H7 (cell line): ENCODE measurements around the gene C16orf74. TPM values are rescaled to one million over a fixed set of nuclear protein-coding genes. Genes with fewer than 3 reads are reported as not detected.
A peak's percentile ranks its signal among the peaks of the same experiment; 100 is the strongest.

Experiments used
- DNase-seq: peaks from one replicate; pipeline ENCODE4 v3.0.0; 2012
- H3K27me3 ChIP-seq: 2 replicates; pipeline ENCODE4 v1.6.0; 2011; ENCODE audit warnings: mild to moderate bottlenecking, low read length; ENCODE audit not compliant: control insufficient read depth, insufficient read depth
- H3K36me3 ChIP-seq: replicated peaks from 2 replicates; pipeline ENCODE4 v1.5.1; 2011; ENCODE audit warnings: low read length; ENCODE audit not compliant: control insufficient read depth, insufficient read depth
- H3K4me3 ChIP-seq: 2 replicates; pipeline ENCODE4 v1.5.1; 2011; ENCODE audit warnings: low read depth, mild to moderate bottlenecking, control low read depth, low read length, moderate library complexity; ENCODE audit not compliant: insufficient read depth
- total RNA-seq: library from RNA; depleted of rRNA; stranded (reverse); fragments of >200 nt; shearing (Covaris generic); gene quantifications from 2 replicates; pipeline ENCODE4 v1.2.3, GENCODE V29; 2014

C16orf74 gene
- total RNA-seq, 1 experiment from 2014 or later = 7.2 TPM

GRCh38 chr16:85762970-85763369, 12.1 kb upstream of the C16orf74 start:
- Histone ChIP-seq H3K4me3 (no peak overlapping the region), H3K36me3 (no peaks in the 10 kb centered on the region), H3K27me3 (no peaks in the 10 kb centered on the region)
- no peak for DNase-seq

GRCh38 chr16:85761861-85762260, 11.0 kb upstream of the C16orf74 start:
- H3K36me3 ChIP-seq = no peaks in the 10 kb centered on the region

GRCh38 chr16:85759631-85760419, 8.9 kb upstream of the C16orf74 start:
- Histone ChIP-seq H3K4me3 (no peak overlapping the region), H3K36me3 (no peaks in the 10 kb centered on the region), H3K27me3 (no peaks in the 10 kb centered on the region)
- peak; percentile 86 for DNase-seq

More at GRCh38 chr16:85761861-85762260, 11.0 kb upstream of the C16orf74 start:
- no peak for DNase-seq
- Histone ChIP-seq H3K4me3 (no peak overlapping the region), H3K27me3 (no peaks in the 10 kb centered on the region)

- DNase-seq = no peak
- H3K27me3 ChIP-seq = no peaks in the 10 kb centered on the region
- H3K4me3 ChIP-seq = no peak overlapping the region
- no peaks in the 10 kb centered on the region for H3K36me3 ChIP-seq
Observed at GRCh38 chr16:85759136-85759535, 8.2 kb upstream of the C16orf74 start.

GRCh38 chr16:85757341-85757822, 6.5 kb upstream of the C16orf74 start:
- no peaks in the 10 kb centered on the region for H3K36me3 ChIP-seq
- no peak overlapping the region for H3K4me3 ChIP-seq
- H3K27me3 ChIP-seq = peaks cover under 1% of the 10 kb centered on the region; the same call in 1 of the 2 replicates
- DNase-seq = no peak

- no peaks in the 10 kb centered on the region for H3K36me3 ChIP-seq
- H3K27me3 ChIP-seq = peaks cover 12% of the 10 kb centered on the region
- H3K4me3 ChIP-seq = no peak overlapping the region
- DNase-seq = no peak
Observed at GRCh38 chr16:85755929-85756768, 5.3 kb upstream of the C16orf74 start.

GRCh38 chr16:85754413-85754812, 3.5 kb upstream of the C16orf74 start:
- H3K27me3 ChIP-seq = peaks cover 20% of the 10 kb centered on the region
- no peak for DNase-seq
- no peak overlapping the region for H3K4me3 ChIP-seq
- H3K36me3 ChIP-seq = no peaks in the 10 kb centered on the region

- no peaks in the 10 kb centered on the region for H3K36me3 ChIP-seq
- DNase-seq = no peak
- no peak overlapping the region for H3K4me3 ChIP-seq
- H3K27me3 ChIP-seq = peaks cover 20% of the 10 kb centered on the region
Observed at GRCh38 chr16:85753976-85754375, 3.1 kb upstream of the C16orf74 start.

- Histone ChIP-seq H3K27me3 (peaks cover 20% of the 10 kb centered on the region), H3K4me3 (no peak overlapping the region), H3K36me3 (no peaks in the 10 kb centered on the region)
- DNase-seq = no peak
Observed at GRCh38 chr16:85753559-85753958, 2.7 kb upstream of the C16orf74 start.

GRCh38 chr16:85752511-85753420, 1.9 kb upstream of the C16orf74 start:
- Histone ChIP-seq H3K4me3 (no peak overlapping the region), H3K27me3 (peaks cover 20% of the 10 kb centered on the region), H3K36me3 (no peaks in the 10 kb centered on the region)
- peak; percentile 86 for DNase-seq

- H3K4me3 ChIP-seq = no peak overlapping the region
- peaks cover 20% of the 10 kb centered on the region for H3K27me3 ChIP-seq
- DNase-seq = peak; percentile 79
- no peaks in the 10 kb centered on the region for H3K36me3 ChIP-seq
Observed at GRCh38 chr16:85751698-85752501, 1.0 kb upstream of the C16orf74 start.

GRCh38 chr16:85750146-85750826, 610 bp downstream of the C16orf74 start:
- DNase-seq = peak; percentile 86
- Histone ChIP-seq H3K36me3 (no peaks in the 10 kb centered on the region), H3K4me3 (peak overlapping the region; percentile 63), H3K27me3 (peaks cover 20% of the 10 kb centered on the region)

- Histone ChIP-seq H3K4me3 (peak overlapping the region; percentile 63), H3K36me3 (no peaks in the 10 kb centered on the region), H3K27me3 (peaks cover 20% of the 10 kb centered on the region)
- peak; percentile 72 for DNase-seq
Observed at GRCh38 chr16:85749771-85750145, 1.1 kb downstream of the C16orf74 start.
